Embryonic facial prominence (tissue), 1 donor: Measurements from ENCODE around the gene PSME4.
"Not testable (repeated sequence)": the region's sequence is repeated elsewhere in the genome, so short reads cannot be mapped to it uniquely, and the experiment has no call there.

ENCODE experiments used
- DNase-seq: peaks from one replicate; pipeline ENCODE4 v3.0.0-alpha.2; 2016; ENCODE audit errors: extremely low spot score

Gene PSME4

DNA sequence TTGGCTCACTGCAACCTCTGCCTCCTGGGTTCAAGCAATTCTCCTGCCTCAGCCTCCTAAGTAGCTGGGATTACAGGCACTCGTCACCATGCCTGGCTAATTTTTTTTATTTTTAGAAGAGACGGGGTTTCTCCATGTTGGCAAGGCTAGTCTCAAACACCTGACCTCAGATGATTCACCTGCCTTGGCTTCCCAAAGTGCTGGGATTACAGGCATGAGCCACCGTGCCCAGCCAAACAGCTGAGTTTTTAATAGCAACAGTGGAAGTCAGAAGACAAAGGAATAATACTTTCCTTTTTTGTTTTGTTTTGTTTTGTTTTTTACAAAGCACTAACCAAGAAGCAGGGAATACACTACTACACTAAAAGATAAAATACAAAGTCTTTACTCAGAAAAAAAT lies 127.9 kb downstream of the PSME4 start:
- DNase-seq, result no peak

GRCh38 chr2:53841651-53842050 lies 129.1 kb downstream of the PSME4 start:
- DNase-seq, result not testable (repeated sequence)

- no peak for DNase-seq
These were observed 130.2 kb downstream of the PSME4 start for GRCh38 chr2:53840580-53840979.

- not testable (repeated sequence) for DNase-seq
These were observed 140.9 kb downstream of the PSME4 start for GRCh38 chr2:53829980-53830290.

- DNase-seq, result no peak
These were observed 141.4 kb downstream of the PSME4 start for GRCh38 chr2:53829273-53829979.

DNA sequence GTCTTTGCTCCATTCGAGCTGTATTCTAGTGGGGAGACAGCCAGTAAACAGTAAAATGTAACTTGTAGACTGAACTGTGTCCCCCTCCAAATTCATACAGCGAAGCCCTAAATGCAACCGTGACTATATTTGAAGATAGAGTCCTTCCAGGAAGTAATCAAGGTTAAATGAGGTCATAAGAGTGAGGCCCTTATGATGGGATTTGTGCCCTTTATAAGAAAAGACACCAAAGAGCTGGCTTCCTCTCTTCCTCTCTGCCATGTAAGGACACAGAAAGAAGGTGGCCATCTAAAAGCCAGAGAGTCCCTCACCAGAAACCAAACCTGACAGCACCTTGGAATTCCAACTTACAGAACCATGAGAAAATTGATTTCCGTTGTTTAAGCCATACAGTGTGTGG lies 142.5 kb downstream of the PSME4 start:
- DNase-seq, result no peak

DNA sequence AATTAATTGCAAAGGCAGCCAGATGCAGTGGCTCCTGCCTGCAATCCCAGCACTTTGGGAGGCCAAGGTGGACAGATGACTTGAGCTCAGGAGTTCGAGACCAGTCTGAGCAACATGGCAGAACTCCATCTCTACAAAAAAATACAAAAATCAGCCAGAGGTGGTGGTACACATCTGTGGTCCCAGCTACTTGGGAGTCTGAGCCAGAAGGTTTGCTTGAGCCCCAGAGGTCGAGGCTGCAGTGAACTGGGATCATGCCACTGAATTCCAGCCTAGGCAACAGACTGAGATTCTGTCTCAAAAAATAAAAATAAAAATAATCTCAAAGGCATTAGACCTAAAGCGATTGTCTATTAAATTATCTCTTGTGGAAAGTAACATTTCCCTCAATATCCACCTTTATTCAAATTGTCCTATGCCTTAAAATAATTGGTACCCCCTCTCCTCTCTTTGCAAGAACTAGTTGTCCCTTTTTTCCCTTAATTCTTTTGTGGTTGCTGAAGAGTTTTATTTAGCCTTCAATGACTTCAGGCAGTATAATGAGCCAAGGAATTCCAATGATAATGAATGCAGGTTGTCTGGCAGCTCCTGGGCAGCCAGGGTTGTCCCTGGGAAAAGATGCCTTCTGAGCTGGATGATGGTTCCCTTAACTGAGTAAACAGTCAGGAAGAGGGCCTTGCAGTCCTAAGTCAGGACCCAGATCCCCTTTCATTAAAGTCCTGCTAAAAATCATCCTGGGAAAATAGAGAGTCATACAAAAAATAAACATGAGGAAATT lies 143.2 kb downstream of the PSME4 start:
- no peak for DNase-seq

GRCh38 chr2:53826587-53827397 lies 144.0 kb downstream of the PSME4 start:
- no peak for DNase-seq

DNA sequence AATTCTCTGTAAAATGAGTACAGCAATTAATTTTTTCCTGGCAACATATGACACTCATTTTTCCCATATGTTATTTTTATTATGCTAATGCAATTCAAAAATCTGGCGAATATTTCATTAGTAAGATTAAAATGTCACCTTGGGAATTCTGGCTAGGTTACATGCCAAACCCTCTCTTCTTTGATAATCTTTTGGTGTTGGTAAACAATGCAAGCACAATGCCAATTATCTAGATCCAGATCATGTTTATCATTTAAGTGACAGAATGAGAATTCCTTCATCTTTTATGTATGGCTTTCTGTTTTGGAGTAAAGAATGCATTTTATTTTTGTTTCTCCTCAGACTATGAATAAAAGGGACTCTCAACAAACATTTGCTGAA lies 144.8 kb downstream of the PSME4 start:
- no peak for DNase-seq

- not testable (repeated sequence) for DNase-seq
These were observed 147.2 kb downstream of the PSME4 start for GRCh38 chr2:53823639-53824038.

DNA sequence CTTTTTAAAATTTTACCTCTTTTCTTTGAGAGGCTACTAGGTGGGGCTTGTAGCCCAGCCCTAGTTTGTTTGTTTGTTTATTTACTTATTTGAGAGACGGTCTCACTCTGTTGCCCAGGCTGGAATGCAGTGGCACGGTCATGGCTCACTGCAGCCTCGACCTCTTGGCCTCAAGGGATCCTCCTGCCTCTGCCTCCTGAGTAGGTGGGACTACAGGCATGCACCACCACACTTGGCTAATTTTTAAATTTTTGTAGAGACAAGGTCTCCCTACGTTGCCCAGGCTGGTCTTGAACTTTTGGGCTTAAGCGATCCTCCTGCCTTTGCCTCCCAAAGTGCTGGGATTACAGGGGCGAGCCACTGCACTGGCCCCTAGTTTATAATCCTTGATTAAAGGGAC lies 149.0 kb downstream of the PSME4 start:
- DNase-seq, result no peak

DNA sequence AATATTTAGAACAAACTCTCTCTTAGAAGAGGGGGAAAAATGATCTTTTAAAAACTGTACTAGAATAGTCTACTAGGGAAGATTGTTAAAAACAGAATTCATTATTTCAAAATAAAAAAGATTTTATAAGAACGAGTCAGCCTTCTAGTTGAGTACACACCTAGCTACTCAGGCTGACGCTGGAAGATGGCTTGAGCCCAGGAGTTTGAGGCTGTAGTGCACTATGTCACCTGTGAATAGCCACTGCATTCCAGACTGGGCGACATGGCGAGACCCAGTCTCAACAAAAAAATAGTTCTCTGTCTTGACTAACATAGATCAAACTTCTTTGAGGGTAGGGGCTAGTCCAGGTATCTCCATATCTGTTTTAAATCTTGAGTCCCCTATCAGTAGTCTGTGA lies 150.1 kb downstream of the PSME4 start:
- DNase-seq, result no peak

GRCh38 chr2:53820048-53820447 lies 150.7 kb downstream of the PSME4 start:
- no peak for DNase-seq

- DNase-seq, result no peak
These were observed 151.2 kb downstream of the PSME4 start for GRCh38 chr2:53819634-53820033.

DNA sequence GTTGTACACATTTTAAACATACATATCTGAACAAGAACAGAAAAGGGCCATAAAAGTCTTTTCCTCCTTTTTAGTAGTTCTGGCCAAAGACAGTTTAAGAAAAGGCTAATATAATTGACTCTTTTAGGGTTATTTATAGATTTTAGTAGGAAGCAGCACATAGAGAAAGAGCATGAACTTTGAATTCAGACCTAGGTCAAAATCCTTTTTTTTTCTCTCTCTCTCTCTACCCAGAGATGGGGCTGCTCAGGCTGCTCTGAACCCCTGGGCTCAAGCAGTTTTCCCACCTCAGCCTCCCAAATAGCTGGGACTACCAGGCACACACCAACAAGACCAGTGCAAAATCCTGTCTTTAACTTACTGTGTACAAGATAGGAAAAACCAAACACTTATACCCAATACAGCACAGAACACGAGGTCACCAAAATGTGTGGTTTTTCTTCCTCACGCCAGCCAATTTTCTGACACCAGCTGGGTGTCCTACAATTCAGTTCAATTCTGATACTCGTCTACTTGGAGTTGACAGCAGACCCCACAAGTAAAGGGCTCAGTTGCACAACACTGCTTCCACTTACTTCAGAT lies 151.8 kb downstream of the PSME4 start:
- no peak for DNase-seq
